DMS153 treated with DMSO at 0.1 percent for 48 hours (cell line): ENCODE results near the gene ZNF560.
"Not testable (repeated sequence)": the region's sequence is repeated elsewhere in the genome, so short reads cannot be mapped to it uniquely, and the experiment has no call there.

Source experiments
- DNase-seq: peaks from one replicate; lab custom pipeline; 2025; ENCODE audit not compliant: unreplicated experiment; lab: John Stamatoyannopoulos, UW

ZNF560 gene

DNA sequence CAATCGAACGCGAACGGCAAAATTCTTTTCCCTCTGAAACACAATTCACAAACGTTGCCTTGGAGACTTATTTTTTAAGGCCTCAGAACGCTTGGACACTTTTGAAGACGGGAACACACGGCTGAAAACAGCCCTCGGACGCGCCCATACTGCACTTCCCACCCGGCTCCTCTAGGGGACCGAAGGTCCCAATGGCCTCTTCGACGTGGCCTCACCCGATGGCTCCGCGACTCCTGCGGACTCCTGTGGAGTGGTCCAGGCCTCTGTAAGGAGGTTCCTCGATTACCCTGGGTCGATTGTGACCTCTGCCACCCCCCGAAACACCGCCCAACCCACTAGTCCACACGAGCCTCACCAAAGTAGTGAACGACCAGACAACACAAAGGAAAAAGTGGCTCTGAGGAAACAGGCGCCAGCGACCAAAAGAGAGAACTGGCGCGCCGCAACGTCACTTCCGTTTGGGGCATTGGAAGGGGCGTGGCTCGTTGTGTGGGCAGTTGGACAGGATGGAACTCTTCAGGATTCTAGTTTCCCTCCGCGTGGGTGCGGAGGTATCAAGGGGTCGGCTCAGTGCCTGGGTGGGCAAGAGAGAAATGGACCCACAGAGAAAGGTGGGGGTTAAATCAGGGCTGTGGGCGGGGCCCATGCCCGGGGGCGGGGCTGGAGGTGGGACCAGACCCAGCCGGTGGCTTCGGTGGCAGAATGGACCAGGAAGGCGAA, at the start of gene ZNF560:
Gene ZNF560, minus strand, starts transcription at position 434 of the 720 bp plus-strand sequence. CDS start 23,303 bp downstream, outside the sequence.
- no peak for DNase-seq

DNA sequence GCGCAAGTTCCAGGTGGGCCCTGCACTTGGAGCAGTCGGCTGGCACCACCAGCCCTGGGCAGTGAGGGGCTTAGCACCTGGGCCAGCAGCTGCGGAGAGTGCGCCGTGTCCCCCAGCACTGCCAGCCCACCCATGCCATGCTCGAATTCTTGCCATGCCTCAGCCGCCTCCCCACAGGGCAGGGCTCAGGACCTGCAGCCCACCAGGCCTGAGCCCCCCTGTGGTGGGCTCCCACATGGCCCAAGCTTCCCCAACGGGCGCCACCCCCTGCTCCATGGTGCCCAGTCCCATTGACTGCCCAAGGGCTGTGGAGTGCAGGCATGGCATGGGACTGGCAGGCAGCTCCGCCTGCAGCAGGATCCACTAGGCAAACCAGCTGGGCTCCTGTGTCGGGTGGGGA, 49.5 kb upstream of the ZNF560 start:
- DNase-seq = no peak

- DNase-seq = not testable (repeated sequence)
Measured at GRCh38 chr19:9541281-9541680, 42.9 kb upstream of the ZNF560 start.

GRCh38 chr19:9539921-9540320, 41.5 kb upstream of the ZNF560 start:
- not testable (repeated sequence) for DNase-seq

DNA sequence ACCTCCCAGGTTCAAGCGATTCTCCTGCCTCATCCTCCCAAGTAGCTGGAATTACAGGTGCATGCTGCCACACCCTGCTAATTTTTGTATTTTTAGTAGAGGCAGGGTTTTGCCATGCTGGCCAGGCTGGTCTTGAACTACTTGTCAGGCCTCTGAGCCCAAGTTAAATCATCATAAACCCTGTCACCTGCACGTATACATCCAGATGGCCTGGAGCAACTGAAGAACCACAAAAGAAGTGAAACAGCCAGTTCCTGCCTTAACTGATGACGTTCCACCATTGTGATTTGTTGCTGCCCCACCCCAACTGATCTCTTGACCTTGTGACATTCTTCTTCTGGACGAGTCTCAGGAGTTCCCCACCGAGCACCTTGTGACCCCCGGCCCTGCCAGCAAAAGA, 40.8 kb upstream of the ZNF560 start:
- DNase-seq = not testable (repeated sequence)

DNA sequence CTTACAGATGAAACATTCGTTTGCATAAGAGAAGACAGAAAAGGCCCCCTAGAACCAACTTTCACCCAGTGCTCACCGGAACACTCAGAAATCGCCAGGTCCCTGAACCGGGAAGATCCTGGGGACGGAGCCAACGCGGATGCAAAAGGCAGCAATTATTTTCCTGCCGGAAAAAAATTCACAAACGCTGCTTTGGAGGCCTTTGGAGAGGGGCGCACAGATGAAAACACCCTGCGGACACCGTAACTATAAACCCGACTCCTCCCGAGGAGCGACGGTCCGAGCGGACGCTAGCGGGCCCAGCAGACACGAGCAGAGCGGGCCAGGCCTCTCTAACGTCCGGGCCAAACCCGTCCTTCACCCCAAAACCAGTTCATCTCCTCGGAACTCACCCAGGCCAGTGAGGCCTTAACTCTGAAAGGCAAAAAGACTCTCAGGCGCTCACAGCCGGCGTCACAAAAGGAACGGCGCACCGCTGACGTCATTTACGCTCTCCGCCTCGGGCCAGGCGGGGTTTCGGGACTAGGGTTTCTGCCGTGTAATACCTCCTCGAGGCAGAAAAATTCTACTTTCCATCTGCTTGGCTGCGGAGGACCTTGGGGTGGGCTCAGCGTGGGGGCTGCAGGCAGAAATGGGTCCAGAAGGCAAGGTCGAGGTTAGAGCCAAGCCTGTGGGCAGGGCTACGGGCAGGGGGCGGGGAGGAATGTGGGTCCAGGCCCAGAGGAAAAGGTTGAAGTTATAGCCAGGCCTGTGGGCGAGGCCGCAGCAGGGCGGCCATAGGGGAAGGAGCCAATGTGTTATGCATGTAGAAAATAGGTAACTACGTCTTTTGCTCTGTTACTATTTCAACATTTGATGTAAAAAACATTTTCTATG, 40.0 kb upstream of the ZNF560 start, which contains the start of gene ZNF426:
Gene ZNF426, minus strand, starts transcription at position 463 of the 876 bp plus-strand sequence. CDS start 2,413 bp downstream, outside the sequence.
- DNase-seq = peak; percentile 30

DNA sequence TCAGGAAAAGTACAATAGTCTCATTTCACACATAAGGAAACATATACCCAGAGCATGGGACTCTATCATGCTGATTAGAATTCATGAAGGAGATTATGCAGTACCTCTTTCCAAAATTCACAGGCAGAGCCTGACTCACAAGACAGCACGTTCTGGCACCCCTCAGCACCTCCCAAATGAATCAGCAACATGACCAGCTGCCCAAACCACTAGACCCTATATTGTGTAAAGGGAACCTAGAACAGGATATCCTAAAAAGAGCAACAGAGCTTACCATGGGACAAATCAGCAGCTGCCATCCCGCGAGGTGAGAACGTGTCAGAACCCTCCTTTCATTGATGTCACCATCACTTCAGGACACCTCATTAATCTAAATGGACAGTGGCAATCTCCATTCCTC, 37.5 kb upstream of the ZNF560 start:
- no peak for DNase-seq

GRCh38 chr19:9531933-9532332, 33.5 kb upstream of the ZNF560 start:
- no peak for DNase-seq

DNA sequence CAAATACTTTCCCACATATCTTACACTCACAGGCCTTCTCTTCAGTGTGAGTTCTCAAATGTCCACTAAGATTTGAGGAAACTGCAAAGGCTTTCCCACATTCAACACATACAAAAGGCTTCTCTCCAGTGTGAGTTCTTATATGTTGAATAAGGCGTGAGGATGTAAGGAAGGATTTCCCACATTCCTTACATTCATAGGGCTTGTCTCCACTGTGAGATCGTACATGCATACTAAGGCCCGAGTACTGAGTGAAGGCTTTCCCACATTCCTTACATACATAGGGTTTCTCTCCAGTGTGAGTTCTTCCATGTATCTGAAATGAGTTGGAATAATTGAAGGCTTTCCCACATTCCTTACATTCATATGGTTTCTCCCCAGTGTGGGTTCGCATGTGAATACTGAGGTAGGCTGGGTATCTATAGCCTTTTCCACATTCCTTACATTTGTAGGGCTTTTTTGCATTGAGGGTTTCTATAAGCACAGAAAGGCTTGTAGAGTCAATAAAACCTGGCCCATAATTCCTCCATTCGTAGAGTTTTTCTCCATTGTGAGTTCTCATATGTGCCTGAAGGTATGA, 30.4 kb upstream of the ZNF560 start:
- no peak for DNase-seq

- no peak for DNase-seq
Measured at GRCh38 chr19:9523885-9524474, 25.6 kb upstream of the ZNF560 start.

GRCh38 chr19:9507285-9507684, 8.9 kb upstream of the ZNF560 start:
- DNase-seq = no peak

- DNase-seq = no peak
Measured at GRCh38 chr19:9500796-9501195, 2.4 kb upstream of the ZNF560 start.

- DNase-seq = no peak
Measured at GRCh38 chr19:9494096-9494495, 4.3 kb downstream of the ZNF560 start.

DNA sequence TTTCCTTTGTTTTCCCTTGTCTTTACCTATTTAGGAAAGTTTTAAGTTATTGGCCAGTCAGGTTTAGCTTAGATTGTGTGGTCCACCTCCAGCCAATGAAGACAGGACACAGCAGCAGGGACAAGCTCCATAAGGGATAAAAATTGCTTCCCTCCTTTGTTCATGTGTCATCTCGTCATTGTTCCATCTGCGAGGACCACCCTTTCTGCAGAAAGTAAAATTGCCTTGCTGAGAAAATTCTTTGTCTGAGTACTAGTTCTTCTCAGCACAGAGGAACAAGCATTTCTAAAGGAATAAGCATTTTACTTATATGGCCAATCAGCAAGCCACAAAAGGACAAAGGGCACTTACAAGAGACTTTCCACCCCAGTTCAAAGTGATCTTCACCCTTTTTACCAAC, 11.4 kb downstream of the ZNF560 start:
- no peak for DNase-seq

DNA sequence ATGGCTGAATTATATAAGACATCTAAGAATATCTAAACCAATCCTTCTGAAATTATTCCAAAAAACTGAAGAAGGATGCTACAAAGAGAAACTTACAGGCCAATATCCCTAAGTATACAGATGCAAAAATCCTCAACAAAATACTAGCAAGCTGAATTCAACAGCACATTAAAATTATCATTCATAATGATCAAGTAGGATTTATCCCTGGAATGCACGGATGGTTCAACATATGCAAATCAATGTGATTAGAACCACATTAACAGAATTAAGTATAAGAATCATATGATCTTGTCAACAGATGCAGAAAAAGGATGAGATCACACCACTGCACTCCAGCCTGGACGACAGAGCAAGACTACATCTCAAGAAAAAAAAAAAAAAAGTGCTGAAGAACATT, 13.3 kb downstream of the ZNF560 start:
- DNase-seq = no peak

GRCh38 chr19:9474975-9475374, 23.4 kb downstream of the ZNF560 start:
- no peak for DNase-seq

DNA sequence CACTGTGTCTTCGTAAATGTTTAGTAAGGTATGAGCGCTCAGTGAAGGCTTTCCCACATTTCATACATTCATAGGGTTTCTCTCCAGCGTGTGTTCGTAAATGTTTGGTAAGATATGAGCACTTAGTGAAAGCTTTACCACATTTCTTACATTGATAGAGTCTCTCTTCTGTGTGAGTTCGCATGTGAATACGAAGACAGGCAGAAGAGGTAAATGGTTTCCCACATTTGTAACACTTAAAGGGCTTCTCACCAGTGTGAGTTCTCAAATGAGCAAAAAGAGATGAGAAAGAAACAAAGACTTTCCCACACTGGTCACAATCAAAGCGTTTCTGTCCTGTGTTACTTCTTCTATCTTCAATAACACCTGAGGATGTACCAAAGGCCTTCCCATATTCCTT, 31.3 kb downstream of the ZNF560 start:
- DNase-seq = no peak

- DNase-seq = no peak
Measured at GRCh38 chr19:9461938-9462337, 36.5 kb downstream of the ZNF560 start.

DNA sequence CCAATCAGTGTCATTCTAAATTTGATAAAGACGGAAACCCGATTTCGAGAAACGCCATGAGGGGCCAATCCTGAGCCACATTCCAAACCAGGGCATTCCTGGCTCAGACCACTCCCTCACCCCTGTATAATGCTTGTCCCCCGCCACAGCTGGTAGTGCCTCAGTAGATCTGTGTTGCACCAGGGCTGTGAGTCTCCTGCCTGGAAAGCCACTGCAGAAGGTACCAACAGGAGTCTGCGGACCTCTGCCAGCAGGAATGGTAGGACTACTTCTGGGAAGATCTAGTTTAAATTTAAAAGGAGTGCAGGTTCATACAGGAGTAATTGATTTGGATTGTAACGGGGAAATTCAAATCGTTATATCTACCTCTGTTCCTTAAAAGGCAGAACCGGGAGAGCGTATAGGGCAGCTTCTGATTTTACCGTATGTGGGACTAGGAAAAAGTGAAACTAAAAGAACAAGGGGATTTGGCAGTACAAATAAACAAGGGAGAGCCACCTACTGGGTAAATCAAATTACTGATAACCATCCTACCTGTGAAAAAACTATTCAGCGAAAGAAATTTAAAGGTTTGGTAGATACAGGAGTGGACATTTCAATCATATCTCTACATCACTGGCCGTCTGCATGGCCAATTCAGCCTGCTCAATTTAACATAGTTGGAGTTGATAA, 42.3 kb downstream of the ZNF560 start:
- DNase-seq = no peak

GRCh38 chr19:9453953-9454352, 44.5 kb downstream of the ZNF560 start:
- no peak for DNase-seq

DNA sequence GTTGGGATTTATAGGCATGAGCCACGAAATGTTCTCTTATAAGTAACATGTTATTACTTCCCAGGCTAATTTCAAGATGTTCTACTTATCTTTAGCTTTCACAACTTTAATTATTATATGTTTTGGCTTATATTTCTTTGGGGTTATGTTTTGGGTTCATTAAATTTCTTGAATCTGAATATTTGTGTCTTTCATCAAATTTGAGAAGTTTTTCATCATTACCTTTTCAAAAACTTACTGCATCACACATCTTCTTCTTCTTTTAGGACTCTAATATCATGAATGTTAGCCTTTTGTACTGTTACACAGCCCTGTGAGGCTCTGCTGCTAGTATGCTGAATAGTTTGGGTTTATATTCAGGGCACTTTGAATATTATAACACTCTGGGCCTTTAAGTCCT, 53.4 kb downstream of the ZNF560 start:
- DNase-seq = no peak
